ENCODE data around the gene ARHGAP10.

ARHGAP10 gene

GRCh38 chr4:147693218-147693617, 38.7 kb upstream of the ARHGAP10 start:
- no peak for TF ChIP-seq TAF1 (IDR thresholded peaks at IDR 0.05; ENCODE audit: low read depth)

GRCh38 chr4:147696866-147697265, 35.0 kb upstream of the ARHGAP10 start:
- no peak for TF ChIP-seq EP300 (IDR thresholded peaks at IDR 0.05; ENCODE audit: borderline replicate concordance)
- TF ChIP-seq YY1 (IDR thresholded peaks at IDR 0.05; ENCODE audit: low read depth), result no peak
- TF ChIP-seq REST (IDR thresholded peaks at IDR 0.05; ENCODE audit: low read depth), result no peak
- TF ChIP-seq FOXM1 (IDR thresholded peaks at IDR 0.05; ENCODE audit: borderline replicate concordance, low read depth), result no peak
- no peak for TF ChIP-seq CREB1 (IDR thresholded peaks at IDR 0.05; ENCODE audit: low read depth)
- no peak for TF ChIP-seq MAX (IDR thresholded peaks at IDR 0.05)
- no peak for TF ChIP-seq CEBPB (IDR thresholded peaks at IDR 0.05)
- no peak for TF ChIP-seq RAD21 (IDR thresholded peaks at IDR 0.05; ENCODE audit: low read depth)
- no peak for TF ChIP-seq USF1 (IDR thresholded peaks at IDR 0.05)

- TF ChIP-seq CEBPB (IDR thresholded peaks at IDR 0.05) (no peak), RAD21 (IDR thresholded peaks at IDR 0.05; ENCODE audit: low read depth) (no peak), EGR1 (IDR thresholded peaks at IDR 0.05) (no peak), NFIC (IDR thresholded peaks at IDR 0.05) (no peak), TCF12 (IDR thresholded peaks at IDR 0.05; ENCODE audit: low read depth) (no peak)
Observed at GRCh38 chr4:147704846-147705245, 27.0 kb upstream of the ARHGAP10 start.

- no peak for TF ChIP-seq EP300 (IDR thresholded peaks at IDR 0.05; ENCODE audit: borderline replicate concordance)
- TF ChIP-seq RAD21 (IDR thresholded peaks at IDR 0.05; ENCODE audit: low read depth), result peak; percentile 91
Observed at GRCh38 chr4:147707892-147708672, 23.8 kb upstream of the ARHGAP10 start.

- TF ChIP-seq RAD21 (IDR thresholded peaks at IDR 0.05; ENCODE audit: low read depth) (no peak), TCF12 (IDR thresholded peaks at IDR 0.05; ENCODE audit: low read depth) (no peak), TEAD4 (IDR thresholded peaks at IDR 0.05) (no peak), ZBTB7A (IDR thresholded peaks at IDR 0.05; ENCODE audit: low read depth) (no peak)
Observed at GRCh38 chr4:147709999-147710398, 21.9 kb upstream of the ARHGAP10 start.

- no peak for TF ChIP-seq TAF1 (IDR thresholded peaks at IDR 0.05; ENCODE audit: low read depth)
- TF ChIP-seq CREB1 (IDR thresholded peaks at IDR 0.05; ENCODE audit: low read depth), result no peak
- no peak for TF ChIP-seq MAX (IDR thresholded peaks at IDR 0.05)
- TF ChIP-seq TCF12 (IDR thresholded peaks at IDR 0.05; ENCODE audit: low read depth), result no peak
- TF ChIP-seq NFIC (IDR thresholded peaks at IDR 0.05), result no peak
- no peak for TF ChIP-seq EP300 (IDR thresholded peaks at IDR 0.05; ENCODE audit: borderline replicate concordance)
- TF ChIP-seq YY1 (IDR thresholded peaks at IDR 0.05; ENCODE audit: low read depth), result no peak
- no peak for TF ChIP-seq RAD21 (IDR thresholded peaks at IDR 0.05; ENCODE audit: low read depth)
- no peak for TF ChIP-seq EGR1 (IDR thresholded peaks at IDR 0.05)
Observed at GRCh38 chr4:147714575-147715401, 17.1 kb upstream of the ARHGAP10 start.

- no peak for TF ChIP-seq ZBTB7A (IDR thresholded peaks at IDR 0.05; ENCODE audit: low read depth)
- TF ChIP-seq FOXM1 (IDR thresholded peaks at IDR 0.05; ENCODE audit: borderline replicate concordance, low read depth), result no peak
- TF ChIP-seq EGR1 (IDR thresholded peaks at IDR 0.05), result no peak
- no peak for TF ChIP-seq REST (IDR thresholded peaks at IDR 0.05; ENCODE audit: low read depth)
- no peak for TF ChIP-seq TAF1 (IDR thresholded peaks at IDR 0.05; ENCODE audit: low read depth)
- TF ChIP-seq RAD21 (IDR thresholded peaks at IDR 0.05; ENCODE audit: low read depth), result no peak
- TF ChIP-seq CEBPB (IDR thresholded peaks at IDR 0.05), result no peak
- no peak for TF ChIP-seq TCF12 (IDR thresholded peaks at IDR 0.05; ENCODE audit: low read depth)
- no peak for TF ChIP-seq YY1 (IDR thresholded peaks at IDR 0.05; ENCODE audit: low read depth)
Observed at GRCh38 chr4:147717878-147718277, 14.0 kb upstream of the ARHGAP10 start.
